ENCODE data around the gene APRT.
"Not testable (repeated sequence)": the region's sequence is repeated elsewhere in the genome, so short reads cannot be mapped to it uniquely, and the experiment has no call there.

APRT gene

GRCh38 chr16:88806491-88807111 is 5.1 kb downstream of the APRT start:
- peak; percentile 15 for DNase-seq

- DNase-seq, result no peak
Measured at GRCh38 chr16:88805887-88806393, 5.8 kb downstream of the APRT start.

GRCh38 chr16:88805340-88805715 is 6.4 kb downstream of the APRT start:
- DNase-seq, result no peak

GRCh38 chr16:88804552-88805339 is 7.0 kb downstream of the APRT start:
- peak; percentile 61 for DNase-seq

GRCh38 chr16:88804173-88804551 is 7.6 kb downstream of the APRT start:
- DNase-seq, result no peak

- peak; percentile 92 for DNase-seq
Measured at GRCh38 chr16:88803264-88803987, 8.3 kb downstream of the APRT start, which contains the start of gene CDT1. TSS of gene CDT1 (plus strand) at chr16:88803789. CDS start at chr16:88803832, 43 bp downstream.

GRCh38 chr16:88800277-88800592 is 11.5 kb downstream of the APRT start:
- DNase-seq, result no peak

GRCh38 chr16:88799569-88800276 is 12.0 kb downstream of the APRT start:
- peak; percentile 36 for DNase-seq

- no peak for DNase-seq
Measured at GRCh38 chr16:88798772-88799455, 12.8 kb downstream of the APRT start.

GRCh38 chr16:88798073-88798472 is 13.7 kb downstream of the APRT start:
- DNase-seq, result no peak

GRCh38 chr16:88796278-88796677 is 15.4 kb downstream of the APRT start:
- DNase-seq, result no peak

- no peak for DNase-seq
Measured at GRCh38 chr16:88793251-88793954, 18.3 kb downstream of the APRT start.

- DNase-seq, result no peak
Measured at GRCh38 chr16:88792668-88793250, 19.0 kb downstream of the APRT start.

- DNase-seq, result no peak
Measured at GRCh38 chr16:88792078-88792550, 19.6 kb downstream of the APRT start.

- DNase-seq, result peak; percentile 80
Measured at GRCh38 chr16:88790312-88791211, 21.2 kb downstream of the APRT start.

GRCh38 chr16:88789594-88789993 is 22.1 kb downstream of the APRT start:
- no peak for DNase-seq

GRCh38 chr16:88788749-88789148 is 23.0 kb downstream of the APRT start:
- not testable (repeated sequence) for DNase-seq

- DNase-seq, result no peak
Measured at GRCh38 chr16:88787579-88788314, 24.0 kb downstream of the APRT start.

All from activated CD4-positive, alpha-beta T cell treated with anti-CD3 and anti-CD28 coated beads, Interleukin-2, Interleukin-6, amounts not matched to agents 100 ng/mL and 50 ng/mL, durations not matched to agents 16 hours and 8 hours (primary cell).